ENCODE measurements around the gene NUP85.
A peak's percentile ranks its signal among the peaks of the same experiment; 100 is the strongest.
"Not testable (repeated sequence)": the region's sequence is repeated elsewhere in the genome, so short reads cannot be mapped to it uniquely, and the experiment has no call there.

The NUP85 gene

DNA sequence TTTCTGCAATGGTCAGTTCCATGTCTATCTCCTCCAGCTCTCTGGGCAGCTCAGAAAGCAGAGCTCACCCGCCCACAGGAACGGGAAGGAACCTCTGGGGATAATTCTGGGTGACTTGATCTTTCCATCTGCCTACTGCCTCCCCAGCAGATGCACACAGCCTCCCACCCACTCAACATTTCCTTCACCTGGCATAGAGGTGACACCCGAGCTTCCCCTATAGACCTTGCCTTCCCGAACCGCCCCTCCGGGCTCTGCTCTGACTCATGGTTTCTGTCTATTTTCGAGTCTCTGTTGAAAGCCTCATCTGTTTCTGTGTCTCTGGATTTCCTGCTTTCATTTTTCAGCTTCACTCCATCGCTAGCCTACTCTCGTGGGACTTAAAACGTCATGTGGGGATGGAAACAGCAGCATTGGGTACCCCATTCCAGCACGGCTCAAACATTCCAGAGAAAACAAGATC, 44.6 kb downstream of the NUP85 start:
- DNase-seq (ENCODE audit: low spot score) = peak; percentile 86
- Histone ChIP-seq H3K4me3 (peak overlapping the region; percentile 51), H3K27ac (peak overlapping the region; percentile 65 to 81)
- TF ChIP-seq, protein P1, sequence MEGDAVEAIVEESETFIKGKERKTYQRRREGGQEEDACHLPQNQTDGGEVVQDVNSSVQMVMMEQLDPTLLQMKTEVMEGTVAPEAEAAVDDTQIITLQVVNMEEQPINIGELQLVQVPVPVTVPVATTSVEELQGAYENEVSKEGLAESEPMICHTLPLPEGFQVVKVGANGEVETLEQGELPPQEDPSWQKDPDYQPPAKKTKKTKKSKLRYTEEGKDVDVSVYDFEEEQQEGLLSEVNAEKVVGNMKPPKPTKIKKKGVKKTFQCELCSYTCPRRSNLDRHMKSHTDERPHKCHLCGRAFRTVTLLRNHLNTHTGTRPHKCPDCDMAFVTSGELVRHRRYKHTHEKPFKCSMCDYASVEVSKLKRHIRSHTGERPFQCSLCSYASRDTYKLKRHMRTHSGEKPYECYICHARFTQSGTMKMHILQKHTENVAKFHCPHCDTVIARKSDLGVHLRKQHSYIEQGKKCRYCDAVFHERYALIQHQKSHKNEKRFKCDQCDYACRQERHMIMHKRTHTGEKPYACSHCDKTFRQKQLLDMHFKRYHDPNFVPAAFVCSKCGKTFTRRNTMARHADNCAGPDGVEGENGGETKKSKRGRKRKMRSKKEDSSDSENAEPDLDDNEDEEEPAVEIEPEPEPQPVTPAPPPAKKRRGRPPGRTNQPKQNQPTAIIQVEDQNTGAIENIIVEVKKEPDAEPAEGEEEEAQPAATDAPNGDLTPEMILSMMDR (IDR thresholded peaks at IDR 0.05) = no peak

DNA sequence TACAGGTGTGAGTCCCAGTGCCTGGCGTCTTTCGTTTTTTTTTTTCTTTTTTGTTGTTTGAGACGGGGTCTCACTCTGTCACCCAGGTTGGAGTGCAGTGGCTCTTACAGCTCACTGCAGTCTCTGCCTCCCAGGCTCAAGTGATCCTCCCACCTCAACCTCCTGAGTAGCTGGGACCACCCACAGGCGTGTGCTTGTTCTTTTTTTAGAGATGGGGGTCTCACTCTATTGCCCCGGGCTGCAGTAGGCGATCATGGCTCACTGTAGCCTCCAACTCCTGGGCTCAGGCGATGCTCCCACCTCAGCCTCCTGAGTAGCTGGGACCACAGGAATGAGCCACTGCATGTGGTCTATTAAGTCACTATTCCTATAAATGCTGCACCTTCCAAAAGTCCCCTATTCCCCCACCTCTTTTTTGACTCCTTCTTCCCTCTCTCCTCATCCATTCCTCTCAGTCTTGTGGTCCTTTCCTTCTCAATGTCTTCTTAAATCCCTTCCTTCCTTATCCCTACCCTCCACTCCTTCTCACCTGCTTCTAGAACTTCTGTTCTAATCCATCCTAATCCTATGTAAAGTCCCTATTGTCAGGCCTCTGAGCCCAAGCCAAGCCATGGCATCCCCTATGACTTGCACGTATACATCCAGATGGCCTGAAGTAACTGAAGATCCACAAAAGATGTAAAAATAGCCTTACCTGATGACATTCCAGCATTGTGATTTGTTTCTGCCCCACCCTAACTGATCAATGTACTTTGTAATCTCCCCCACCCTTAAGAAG, 46.7 kb downstream of the NUP85 start:
- Histone ChIP-seq H3K4me3 (no peak overlapping the region), H3K27ac (no peak overlapping the region)
- TF ChIP-seq, protein P1 (IDR thresholded peaks at IDR 0.05) = no peak
- DNase-seq (ENCODE audit: low spot score) = no peak

GRCh38 chr17:75255954-75256698, 50.6 kb downstream of the NUP85 start:
- not testable (repeated sequence) for H3K4me3 ChIP-seq; DNase-seq (ENCODE audit: low spot score)
- H3K27ac ChIP-seq = peak overlapping the region in 1 of 2 donors; percentile 45

DNA sequence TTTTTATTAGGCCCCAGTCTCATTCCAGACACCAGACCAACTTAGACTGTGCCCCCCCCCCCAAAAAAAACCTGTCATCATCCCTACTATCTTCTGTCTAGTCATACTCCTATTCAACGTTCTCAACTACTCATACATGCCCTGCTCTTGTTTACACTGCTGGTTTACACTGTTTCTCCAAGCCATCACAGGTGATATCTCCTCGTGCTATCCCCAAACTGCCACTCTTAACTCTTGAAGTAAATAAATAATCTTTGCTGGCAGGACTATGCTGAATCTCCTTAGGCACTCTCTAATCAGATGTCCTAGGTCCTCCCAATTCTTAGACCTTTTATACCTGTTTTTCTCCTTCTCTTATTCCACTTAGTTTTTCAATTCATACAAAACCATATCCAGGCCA, 51.7 kb downstream of the NUP85 start:
- not testable (repeated sequence) for H3K27ac ChIP-seq; DNase-seq (ENCODE audit: low spot score)

DNA sequence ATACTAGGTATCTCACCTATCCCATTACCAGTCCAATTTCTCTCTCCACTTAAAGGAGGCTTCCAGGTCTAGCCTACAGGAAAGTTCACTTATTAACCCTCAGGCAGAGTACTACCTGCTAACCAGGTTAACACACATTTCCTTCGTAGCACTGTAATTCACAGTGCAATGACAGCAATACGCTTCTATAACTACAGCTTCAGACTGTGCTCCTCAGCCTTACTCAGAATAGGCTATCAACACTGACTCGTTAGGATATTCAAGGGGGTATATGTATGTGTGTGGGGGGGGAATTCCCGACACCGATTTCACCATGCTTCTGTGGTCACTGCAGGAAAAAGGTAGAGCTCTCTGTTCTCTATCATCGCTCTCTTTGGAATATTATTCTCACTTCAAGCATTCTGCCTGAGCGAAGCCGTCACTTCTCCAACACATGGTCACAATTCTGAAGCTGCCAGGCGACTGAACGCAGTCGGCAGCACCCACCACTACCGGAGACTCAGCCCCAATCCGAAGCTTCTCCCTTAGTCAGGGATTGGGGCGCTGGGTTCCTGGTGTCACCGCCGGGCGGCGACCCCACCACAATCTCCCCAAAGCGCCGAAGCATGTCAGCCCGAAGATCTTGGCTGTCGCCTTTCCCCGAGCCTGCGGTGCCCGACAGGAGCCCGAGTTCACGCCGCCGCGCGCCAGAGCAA, 55.3 kb downstream of the NUP85 start:
- H3K4me3 ChIP-seq = peak overlapping the region; percentile 100
- peak overlapping the region; percentile 84 to 98 for H3K27ac ChIP-seq
- DNase-seq (ENCODE audit: low spot score) = no peak
- TF ChIP-seq, protein P1 (IDR thresholded peaks at IDR 0.05) = no peak

More for the DNA sequence above, 51.7 kb downstream of the NUP85 start:
- H3K4me3 ChIP-seq = not testable (repeated sequence)

- DNase-seq (ENCODE audit: low spot score) = peak; percentile 95
- TF ChIP-seq, protein P1 (IDR thresholded peaks at IDR 0.05) = no peak
- peak within 1 kb of the TSS; percentile 100 for H3K4me3 ChIP-seq
- H3K27ac ChIP-seq = peak within 1 kb of the TSS; percentile 84 to 98
These were observed 56.0 kb downstream of the NUP85 start, which contains the start of the genes GGA3 and MRPS7 for GRCh38 chr17:75261336-75262111. Gene GGA3 (minus strand): TSS chr17:75261606. CDS start chr17:75261587, 19 bp downstream. Gene MRPS7 (plus strand): TSS chr17:75261879. CDS start chr17:75261901, 22 bp downstream.

DNA sequence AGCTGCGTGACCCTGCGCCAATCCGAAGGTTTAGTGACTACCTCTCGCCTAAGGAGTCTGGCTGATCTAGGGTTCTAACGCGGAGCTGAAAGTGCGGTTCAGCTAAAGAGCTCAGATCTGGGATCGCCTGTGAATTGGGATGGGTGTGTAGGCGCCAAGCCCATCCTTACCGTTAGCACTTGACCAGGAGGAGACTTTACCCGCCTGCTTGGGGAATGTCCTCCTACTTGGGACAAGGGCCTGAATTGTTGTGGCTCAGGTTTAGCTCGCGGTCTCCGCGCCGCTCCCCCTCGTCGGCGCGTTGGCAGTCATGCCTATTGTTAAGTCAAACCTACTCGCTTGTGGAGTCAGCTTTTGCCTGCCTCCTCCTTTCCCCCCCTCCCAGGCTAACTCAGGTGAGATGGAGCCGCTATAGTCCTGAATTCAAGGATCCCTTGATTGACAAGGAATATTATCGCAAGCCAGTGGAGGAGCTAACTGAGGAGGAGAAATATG, 56.7 kb downstream of the NUP85 start:
- Histone ChIP-seq H3K27ac (peak overlapping the region; percentile 84 to 98), H3K4me3 (peak overlapping the region; percentile 100)
- TF ChIP-seq, protein P1 (IDR thresholded peaks at IDR 0.05) = no peak
- no peak for DNase-seq (ENCODE audit: low spot score)

Data from coronary artery (tissue), 2 donors.